GM18909 (cell line): ENCODE measurements around the gene BSG.

Experiments
- ATAC-seq: cut with Tn5 transposase; IDR thresholded peaks from one replicate; pipeline ENCODE4 v1.9.1; 2021; ENCODE audit warnings: mild to moderate bottlenecking; ENCODE audit not compliant: unreplicated experiment, poor library complexity

The BSG gene

DNA sequence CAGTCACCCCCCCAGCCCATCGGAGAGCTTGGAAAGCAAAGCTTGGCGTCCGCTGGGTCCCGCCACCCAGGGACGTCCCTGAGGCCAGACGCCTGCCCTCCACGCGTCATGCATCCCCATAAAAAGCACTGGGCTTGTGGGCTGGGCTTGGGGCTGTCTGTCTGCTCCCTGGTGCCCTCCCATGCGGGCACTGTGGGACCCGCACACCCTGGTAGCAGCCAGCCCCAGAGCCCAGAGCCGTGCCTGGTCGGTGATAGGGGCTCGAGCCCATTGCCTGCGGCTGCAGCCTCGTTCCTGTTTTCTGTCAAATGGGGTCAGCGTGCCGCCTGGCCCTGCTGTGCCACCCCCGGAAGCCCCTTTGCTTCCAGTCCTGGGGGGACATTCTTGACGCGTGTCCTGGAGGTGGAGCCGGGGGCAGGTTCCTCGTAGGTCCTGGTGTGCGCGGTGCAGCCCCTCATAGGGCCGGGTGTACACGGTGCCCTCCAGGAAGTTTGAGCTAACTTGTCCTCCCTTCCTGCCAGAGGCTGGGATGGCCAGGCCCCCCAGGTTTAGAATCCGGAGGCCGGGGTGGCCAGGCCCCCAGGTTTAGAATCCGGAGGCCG, 32.9 kb upstream of the BSG start:
- no peak for ATAC-seq

DNA sequence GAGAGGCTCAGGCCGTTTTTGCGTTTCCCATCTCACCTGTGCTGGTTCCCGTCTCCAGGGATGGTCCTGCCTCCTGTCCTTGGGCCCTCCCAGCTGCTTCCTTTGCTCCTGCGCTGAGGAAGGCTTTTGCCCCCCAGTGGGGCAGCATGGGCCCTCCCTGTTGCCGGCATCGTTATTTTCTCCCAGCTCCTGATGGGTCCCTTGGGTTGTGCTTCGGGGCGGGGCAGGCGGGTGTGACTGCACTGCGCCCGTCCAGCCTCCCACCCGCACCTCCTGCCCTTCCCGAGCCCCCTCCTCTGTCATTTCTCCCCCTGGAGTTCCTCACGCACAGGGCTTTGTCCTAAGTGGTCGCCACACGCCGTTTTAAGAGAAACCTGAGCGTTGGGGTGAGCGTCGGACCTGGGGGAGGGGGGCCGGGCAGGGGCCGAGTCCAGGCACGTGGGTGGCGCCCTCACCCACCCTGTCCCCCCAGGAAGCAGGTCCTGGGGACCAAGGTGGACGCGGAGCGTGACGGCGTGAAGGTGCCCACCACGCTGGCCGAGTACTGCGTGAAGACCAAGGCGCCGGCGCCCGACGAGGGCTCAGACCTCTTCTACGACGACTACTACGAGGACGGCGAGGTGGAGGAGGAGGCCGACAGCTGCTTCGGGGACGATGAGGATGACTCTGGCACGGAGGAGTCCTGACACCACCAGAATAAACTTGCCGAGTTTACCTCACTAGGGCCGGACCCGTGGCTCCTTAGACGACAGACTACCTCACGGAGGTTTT, 31.3 kb upstream of the BSG start:
- no peak for ATAC-seq

DNA sequence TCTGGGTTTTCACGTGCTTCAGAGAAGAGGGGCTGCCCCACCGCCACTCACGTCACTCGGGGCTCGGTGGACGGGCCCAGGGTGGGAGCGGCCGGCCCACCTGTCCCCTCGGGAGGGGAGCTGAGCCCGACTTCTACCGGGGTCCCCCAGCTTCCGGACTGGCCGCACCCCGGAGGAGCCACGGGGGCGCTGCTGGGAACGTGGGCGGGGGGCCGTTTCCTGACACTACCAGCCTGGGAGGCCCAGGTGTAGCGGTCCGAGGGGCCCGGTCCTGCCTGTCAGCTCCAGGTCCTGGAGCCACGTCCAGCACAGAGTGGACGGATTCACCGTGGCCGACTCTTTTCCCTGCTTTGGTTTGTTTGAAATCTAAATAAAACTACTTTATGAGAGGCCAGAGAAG, 30.7 kb upstream of the BSG start:
- no peak for ATAC-seq

DNA sequence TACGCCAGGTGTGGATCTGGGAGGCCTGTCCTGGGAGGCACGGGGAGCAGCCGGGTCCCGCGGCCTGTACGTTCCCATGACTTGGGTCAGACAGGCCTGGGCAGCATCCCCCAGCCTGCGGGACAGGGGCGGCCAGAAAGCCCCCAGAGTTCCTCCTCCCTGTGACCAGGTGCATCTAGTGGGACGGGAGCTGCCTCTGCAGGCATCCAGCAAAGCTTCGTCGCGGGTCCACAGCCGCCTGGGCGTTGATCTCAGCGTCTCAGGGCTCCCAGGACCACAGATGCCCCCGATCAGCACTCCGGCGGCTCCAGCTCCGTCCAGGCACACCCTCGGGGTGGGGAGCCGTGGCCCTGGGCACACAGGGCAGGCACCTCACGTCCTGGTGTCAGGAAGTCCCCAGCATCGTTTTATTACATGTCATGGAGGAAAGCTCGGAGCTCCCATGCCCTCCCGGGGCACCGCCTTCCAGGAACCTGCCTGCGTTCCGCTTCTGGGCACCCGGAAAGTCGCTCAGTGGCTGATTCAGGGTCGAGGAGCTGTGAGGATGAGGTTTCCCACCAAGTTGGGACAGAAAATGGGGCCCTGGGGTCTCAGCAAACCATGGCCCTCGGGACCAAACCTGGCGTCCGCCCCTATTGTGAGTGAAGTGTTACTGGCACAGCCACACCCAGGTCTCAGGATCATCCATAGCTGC, 30.1 kb upstream of the BSG start:
- ATAC-seq, result no peak

DNA sequence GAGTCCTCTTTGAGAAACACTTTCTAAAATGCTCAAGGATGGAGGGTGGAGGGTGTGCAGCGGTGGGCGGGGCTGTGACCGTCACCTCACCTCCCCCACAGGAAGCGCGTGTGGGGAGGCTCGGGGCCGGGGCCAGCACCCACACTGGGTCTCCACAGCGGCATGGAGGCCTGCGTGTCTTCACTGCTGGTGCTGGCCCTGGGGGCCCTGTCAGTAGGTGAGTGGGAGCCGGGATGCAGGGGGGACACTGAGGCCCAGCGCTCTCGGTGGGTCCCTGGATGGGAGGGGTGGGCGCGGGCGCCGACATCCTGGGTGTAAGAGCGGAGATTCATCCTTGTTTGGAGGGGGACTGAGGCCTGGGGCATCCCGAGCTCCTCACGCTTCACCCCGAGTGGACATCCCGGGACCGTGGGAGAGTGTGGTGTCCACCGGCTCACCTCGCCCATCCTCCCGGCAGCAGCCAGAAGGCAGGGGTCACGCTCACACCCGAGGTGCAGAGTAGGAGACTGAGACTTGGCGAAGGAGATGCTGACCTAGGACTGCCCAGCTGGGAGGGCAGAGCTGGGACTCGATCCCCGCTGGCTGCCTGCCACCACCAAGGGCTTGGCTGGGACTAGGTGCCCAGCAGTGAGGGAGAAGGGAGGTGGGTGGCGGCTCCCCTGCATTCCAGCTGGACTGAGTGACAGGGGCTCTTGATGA, 28.3 kb upstream of the BSG start, which contains the start of gene GZMM:
Gene GZMM (plus strand): TSS at position 144 of the 699 bp plus-strand sequence. CDS start 19 bp downstream, at position 163.
- no peak for ATAC-seq

DNA sequence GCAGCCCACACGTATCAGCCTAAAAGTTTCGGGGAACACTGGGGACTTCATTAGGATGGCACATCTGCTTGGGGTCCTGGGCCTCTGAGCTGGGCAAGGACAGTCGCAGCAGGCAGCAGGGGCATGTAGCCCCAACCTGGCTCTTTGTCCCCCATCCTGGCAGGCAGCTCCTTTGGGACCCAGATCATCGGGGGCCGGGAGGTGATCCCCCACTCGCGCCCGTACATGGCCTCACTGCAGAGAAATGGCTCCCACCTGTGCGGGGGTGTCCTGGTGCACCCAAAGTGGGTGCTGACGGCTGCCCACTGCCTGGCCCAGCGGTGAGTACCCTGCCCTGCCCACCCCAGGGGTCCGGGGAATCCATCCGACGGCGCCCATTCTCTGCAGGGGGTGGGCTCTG, 25.3 kb upstream of the BSG start:
- ATAC-seq, result no peak

DNA sequence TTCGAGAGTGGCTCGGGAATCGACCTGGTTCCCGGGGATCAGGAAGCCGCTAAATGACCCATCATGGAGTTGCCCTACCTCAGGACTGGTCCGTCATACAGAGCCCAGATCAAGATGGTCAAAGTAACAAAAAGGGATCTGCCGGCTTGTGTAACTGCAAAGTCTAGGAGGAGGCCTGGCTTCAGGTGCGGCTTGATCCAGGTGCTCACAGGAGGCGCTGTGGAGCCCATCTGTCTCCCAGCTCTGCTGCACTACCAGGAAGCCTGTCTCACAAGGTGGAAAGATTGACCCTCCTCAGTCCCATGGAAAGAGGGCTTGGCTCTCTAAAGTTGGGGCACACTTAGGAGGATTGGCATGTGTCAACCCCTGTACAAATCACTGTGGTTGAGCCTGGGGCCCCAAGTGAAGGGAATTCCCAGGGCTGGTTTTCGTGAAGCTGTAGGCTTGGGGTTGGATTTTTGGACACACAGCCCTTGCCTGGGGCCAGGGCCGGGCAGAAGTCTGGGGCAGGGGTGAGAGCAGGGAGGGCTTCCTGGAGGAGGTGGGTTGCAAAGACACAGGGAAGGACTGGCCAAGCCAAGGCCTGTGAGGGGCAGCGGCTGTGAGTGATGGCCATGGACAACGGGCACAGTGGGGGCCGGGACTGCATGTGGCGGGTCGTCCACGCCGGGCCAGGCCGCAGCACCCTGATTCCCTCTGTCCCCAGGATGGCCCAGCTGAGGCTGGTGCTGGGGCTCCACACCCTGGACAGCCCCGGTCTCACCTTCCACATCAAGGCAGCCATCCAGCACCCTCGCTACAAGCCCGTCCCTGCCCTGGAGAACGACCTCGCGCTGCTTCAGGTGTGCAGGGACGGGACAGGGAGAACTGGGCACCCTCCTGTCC, 24.3 kb upstream of the BSG start:
- no peak for ATAC-seq

DNA sequence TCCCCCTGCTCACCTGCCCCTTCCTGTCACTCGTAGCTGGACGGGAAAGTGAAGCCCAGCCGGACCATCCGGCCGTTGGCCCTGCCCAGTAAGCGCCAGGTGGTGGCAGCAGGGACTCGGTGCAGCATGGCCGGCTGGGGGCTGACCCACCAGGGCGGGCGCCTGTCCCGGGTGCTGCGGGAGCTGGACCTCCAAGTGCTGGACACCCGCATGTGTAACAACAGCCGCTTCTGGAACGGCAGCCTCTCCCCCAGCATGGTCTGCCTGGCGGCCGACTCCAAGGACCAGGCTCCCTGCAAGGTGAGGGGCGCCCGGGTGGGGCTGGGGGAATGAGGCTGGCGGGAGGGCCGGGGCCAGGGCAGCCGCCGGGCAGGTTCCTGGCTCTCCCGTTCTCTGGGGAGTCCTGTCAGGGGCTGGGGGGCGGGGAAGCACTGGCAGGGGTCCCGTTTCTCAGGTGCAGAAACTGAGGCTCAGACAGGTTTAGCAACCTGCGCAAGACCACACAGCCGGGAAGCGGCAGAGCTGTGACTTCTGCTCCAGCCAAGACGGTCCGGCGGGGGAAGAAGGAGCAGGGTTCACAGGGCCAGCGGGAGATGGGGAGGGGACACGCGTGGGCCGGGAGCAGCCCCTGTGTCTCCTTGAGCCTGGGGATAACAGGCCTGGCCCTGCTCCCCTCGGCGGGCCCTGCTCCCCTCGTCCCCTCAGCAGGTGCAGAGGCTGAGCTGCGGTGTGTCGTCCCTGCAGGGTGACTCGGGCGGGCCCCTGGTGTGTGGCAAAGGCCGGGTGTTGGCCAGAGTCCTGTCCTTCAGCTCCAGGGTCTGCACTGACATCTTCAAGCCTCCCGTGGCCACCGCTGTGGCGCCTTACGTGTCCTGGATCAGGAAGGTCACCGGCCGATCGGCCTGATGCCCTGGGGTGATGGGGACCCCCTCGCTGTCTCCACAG, 23.2 kb upstream of the BSG start:
- no peak for ATAC-seq

DNA sequence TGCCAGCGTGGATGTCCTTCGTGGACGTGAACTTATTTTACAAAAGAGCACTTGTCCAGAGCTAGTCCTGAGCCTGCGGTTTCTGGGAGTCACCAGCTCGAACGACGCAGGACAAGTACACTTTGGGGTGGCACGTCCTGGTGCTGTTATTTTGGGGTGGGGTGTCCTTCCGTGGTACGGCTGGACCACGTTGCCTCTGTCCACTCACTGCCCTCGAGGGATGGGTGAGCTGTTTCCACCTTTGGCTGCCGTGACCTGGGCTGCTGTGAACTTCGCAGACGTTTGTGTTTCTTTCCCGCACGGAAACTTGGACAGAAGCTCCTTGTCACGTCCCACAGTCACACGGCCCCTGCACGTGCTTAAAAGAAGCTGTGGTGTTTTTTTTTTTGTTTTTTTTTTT, 17.6 kb upstream of the BSG start:
- no peak for ATAC-seq

DNA sequence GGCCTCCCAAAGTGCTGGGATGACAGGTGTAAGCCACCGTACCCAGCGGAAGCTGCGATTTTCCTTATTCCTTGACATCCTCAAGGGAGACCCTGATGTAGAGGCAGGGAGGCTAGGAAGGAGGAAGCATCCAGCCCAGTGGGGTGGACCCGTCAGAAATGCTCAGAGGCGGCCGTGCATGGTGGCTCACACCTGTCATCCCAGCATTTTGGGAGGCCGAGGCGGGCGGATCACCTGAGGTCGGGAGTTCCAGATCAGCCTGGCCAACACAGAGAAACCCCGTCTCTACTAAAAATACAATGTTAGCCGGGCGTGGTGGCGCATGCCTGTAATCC, 17.0 kb upstream of the BSG start:
- ATAC-seq, result no peak

DNA sequence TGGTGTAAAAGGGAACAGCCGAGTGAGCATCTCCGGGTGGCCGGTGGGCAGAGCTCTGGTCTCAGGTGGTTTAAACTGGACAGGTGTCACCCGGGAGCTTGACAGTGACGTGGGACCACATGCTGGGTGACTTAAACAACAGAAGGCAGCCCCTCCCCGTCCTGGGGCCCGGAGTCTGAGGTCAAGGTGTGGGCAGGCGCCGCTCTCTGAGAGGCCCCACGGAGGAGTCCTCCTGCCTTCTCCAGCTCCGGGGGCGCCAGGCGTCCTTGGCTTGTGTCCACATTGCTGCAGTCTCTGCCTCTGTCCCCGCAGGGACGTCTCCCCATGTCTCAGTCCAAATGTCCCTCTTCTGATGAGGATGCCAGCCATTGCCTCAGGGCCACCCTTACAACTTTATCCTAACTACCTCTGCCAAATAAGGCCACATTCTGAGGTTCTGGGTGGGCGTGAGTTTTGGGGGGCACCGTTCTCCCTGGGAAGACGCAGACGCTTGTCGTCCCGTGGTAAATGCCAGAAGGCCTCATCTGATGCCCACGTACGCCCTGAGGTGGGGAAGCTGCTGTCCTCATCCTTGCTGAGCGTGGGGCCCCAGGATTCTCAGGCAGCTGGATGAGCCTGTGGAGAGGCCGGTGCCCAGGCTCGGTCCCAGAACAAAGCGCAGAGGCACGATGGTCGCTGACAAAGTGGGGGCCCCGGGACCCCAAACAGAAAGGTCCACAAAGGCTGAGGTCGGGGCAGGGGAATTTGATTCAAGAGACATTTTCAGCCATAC, 15.6 kb upstream of the BSG start:
- no peak for ATAC-seq

DNA sequence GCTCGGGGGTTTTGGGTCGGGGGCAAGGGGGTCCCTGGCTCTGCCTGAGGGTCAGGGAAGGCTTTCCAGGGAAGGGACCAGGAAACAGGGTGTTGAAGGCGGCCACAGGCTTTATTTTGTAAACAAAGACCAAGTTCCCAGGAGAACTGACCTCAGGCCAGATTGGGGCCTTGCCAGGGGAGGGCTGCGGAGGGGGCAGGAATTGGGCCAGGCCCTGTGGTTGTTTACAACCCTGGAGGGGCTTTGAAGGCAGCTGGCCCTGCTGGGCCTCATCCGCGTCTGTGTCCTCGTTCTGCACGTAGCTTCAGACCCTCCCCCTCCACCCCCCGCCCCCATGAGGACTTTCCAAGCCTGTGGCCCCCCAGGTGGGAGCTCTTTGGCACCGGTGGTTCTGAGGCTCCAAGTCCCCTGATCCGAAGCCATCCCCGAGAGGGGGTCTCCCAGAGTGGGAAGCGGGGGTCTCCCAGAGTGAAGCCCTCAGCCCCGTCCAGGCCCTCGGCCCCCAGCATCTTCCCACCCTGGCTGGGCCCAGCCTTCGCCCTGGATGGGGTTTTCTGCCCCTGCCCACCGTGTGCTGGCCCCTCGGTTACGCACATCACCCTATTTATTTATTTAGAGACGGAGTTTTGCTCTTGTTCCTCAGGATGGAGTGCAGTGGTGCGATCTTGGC, 13.5 kb upstream of the BSG start:
- no peak for ATAC-seq

DNA sequence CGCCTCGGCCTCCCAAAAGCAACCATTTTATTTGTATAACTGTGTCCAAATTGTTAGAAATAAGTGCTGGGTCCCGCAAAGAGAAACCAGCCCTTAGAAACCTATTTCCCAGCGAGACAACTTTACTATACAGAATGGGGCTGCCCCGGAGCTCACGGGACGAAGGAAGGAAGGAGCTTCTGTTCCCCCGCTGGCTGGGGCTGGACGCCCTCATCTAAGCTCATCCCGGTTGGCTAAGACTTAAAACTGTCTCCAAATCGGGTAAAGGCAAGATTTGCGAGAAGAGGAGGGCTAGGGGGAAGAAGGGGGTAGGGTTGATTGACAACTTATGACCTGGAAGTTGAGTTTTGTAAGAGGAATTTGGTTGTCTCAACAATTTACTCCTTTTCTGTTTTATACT, 12.3 kb upstream of the BSG start:
- ATAC-seq, result no peak

DNA sequence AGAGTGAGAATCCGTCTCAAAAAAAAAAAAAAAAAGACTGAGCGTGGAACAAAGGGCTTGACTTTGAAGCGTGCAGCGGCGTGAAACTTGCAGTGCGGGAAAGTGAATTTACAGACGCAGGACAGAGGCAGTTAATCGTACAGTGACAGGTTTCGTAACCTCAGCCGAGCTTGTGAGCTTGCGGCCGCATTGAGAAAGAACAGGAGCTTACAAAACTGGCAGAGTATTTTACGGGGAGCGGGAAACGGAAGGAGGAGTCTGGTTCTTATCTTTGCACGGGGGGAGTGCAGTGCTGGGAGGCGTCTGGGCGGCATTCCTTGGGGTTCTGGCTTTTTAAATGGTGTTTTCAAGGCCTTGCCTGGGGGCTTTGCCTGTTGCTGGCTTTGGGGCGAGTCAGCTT, 6.0 kb upstream of the BSG start:
- no peak for ATAC-seq

DNA sequence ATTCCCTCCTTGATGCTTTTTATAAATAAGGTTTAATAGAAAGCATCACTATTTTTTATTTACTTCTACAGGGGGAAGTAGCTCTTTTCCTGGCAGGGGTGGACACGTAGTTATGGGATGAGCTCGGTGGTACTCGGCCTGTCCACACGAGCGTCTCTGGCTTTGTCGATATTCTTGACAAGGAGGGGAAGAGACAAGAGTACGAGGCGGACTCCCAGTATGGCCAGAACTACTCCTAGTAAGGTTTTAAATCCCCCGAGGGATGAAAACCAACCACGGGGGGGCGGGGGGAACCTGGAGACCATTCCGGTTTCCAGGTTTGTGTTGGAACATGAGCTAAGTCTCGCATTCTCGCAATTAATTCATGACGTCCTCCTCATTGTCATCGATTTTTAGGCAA, 5.6 kb upstream of the BSG start:
- no peak for ATAC-seq

DNA sequence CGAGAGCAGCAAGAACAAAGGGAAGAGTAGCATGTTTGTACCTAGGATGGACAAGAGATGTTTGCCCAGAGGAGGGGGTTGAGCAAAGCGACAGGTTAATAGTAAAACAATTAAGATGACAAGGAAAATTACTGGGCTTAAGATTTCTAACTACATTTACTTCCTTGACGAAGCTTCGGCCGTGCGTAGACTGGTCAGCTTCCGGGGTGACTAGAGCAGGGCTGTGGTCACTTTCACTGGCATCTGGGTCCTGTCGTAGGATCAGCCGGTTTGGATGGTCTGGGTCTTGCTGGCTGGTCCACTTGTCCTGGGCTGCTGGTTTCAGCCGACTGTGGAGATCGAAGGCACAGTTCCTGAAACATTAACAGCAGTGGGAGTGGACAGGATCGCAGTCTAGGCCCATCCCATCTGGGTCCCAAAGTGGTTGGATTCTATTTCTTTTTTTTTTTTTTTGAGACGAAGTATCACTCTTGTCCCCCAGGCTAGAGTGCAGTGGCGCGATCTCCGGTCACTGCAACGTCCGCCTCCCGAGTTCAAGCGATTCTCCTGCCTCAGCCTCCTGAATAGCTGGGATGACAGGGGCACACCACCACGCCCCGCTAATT, 5.0 kb upstream of the BSG start:
- ATAC-seq, result no peak

DNA sequence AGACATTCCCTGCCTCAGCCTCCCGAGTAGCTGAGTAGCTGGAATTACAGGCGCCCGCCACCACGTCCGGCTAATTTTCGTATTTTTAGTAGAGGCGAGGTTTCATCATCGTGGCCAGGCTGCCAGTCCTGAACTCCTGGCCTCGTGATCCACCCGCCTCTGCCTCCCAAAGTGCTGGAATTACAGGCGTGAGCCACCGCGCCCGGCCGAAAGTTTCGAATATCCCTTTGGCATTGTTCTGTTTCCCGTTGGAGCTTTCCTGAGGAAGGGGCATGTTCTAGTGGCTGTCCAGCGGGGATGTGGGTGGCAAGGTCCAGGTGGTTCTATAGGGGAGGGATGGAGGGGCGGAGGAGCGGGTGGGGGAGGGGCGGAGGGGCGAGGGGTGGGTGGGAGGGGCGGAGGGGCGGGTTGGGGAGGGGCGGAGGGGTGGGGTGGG, 2.1 kb upstream of the BSG start:
- no peak for ATAC-seq
